Activated naive CD4-positive, alpha-beta T cell treated with anti-CD3 and anti-CD28 coated beads, Interleukin-2, amount 50 U/mL, for 16 hours (primary cell): ENCODE data around the gene CMBL.
"Not testable (repeated sequence)": the region's sequence is repeated elsewhere in the genome, so short reads cannot be mapped to it uniquely, and the experiment has no call there.

Source experiments
- DNase-seq: peaks from one replicate; pipeline ENCODE4 v3.0.0-alpha.2; 2020

Gene CMBL

GRCh38 chr5:10310066-10310779 lies 2.5 kb upstream of the CMBL start:
- DNase-seq = no peak

DNA sequence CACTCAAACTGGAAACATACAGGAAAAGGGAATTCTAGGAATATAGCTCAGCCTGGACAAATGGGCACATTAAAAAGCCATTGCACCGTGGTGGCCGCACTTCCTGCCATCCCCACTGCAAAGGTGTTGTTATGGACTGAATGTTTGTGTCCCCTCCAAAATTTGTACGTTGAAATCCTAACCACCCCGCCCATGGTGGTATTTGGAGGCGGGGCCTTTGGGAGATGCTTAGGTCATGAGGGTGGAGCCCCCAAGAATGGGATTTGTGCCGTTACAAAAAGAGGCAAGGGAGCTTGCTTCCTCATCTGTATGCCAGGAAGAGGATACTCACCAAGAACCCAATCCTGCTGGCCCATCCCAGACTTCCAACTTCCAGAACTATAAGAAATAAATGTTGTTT lies 1.1 kb upstream of the CMBL start:
- no peak for DNase-seq

GRCh38 chr5:10306806-10307205 lies 896 bp downstream of the CMBL start:
- no peak for DNase-seq

- no peak for DNase-seq
Observed at GRCh38 chr5:10306114-10306513, 1.6 kb downstream of the CMBL start.

DNA sequence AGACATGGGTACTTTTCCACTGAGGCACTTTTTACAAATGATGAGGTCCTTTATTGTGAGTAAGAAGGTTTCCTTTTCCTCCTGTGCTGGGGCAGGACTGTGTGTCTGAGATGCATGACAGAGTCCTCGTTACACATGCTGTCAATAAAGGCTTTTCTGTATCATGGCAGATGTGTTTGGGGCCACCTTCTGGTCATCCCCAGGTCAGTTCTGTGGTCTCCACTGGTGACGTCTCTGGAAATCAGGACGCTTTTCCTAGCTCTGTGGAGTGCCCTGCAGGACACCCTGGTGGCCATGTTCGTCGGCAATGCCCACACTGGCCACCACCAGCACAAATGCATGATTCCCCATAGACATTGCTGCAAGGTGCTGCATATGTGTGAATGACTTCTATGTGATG lies 2.8 kb downstream of the CMBL start:
- DNase-seq = no peak

DNA sequence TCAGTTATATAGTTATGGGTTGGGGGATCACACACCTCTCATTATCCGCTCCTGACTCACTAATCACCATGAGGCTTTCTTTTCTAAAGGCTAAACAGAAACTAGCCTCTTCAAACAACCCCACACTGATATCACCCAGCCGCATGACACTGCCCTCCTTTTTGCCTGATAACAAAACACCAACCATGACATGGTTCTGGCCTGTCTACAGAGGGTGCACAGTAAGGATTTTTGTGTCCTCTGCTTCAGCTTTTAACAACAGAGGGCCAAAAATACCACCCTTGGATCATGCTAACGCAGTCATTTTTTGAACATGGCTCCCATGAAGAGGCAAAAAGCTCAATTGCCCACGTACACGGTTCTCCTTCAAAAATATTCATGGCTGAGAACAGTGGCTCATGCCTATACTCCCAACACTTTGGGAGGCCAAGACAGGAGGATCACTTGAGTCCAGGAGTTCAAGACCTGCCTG lies 4.0 kb downstream of the CMBL start:
- no peak for DNase-seq

GRCh38 chr5:10303201-10303600 lies 4.5 kb downstream of the CMBL start:
- no peak for DNase-seq

DNA sequence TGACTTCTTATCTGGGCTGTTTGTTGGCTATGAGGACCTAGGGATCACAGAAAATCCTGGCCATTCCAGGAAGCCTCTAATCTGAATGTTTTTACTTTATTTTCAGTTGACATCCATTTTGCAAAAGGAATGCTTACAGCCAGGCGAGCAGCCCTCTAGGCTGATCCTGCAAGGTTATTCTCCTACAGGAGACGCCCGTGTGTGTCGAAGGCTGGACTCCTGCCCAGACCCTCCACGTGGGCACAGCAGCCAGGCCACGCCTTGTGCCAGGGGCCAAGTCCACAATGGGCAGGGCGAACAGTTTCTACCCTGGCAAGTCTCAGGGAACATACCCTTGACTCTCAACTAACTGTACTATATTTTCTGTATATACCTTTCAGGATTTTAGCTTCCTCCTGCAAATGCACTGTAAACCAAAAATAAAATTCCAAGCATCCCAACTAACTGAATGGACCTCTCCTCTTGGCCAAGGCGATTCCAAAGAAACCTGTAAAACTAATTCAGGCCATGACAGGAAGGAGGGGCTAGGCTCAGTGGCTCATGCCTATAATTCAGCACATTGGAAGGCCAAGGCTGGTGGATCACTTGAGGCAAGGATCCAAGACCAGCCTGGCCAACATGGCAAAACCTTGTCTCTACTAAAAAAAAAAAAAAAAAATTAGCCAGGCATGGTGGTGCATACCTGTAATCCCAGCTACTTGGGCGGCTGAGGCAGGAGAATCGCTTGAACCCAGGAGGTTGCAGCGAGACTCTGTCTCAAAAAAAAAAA lies 5.7 kb downstream of the CMBL start:
- DNase-seq = no peak

- DNase-seq = no peak
Observed at GRCh38 chr5:10301266-10301665, 6.4 kb downstream of the CMBL start.

GRCh38 chr5:10300246-10300645 lies 7.5 kb downstream of the CMBL start:
- no peak for DNase-seq

- DNase-seq = no peak
Observed at GRCh38 chr5:10297646-10298204, 10.0 kb downstream of the CMBL start.

DNA sequence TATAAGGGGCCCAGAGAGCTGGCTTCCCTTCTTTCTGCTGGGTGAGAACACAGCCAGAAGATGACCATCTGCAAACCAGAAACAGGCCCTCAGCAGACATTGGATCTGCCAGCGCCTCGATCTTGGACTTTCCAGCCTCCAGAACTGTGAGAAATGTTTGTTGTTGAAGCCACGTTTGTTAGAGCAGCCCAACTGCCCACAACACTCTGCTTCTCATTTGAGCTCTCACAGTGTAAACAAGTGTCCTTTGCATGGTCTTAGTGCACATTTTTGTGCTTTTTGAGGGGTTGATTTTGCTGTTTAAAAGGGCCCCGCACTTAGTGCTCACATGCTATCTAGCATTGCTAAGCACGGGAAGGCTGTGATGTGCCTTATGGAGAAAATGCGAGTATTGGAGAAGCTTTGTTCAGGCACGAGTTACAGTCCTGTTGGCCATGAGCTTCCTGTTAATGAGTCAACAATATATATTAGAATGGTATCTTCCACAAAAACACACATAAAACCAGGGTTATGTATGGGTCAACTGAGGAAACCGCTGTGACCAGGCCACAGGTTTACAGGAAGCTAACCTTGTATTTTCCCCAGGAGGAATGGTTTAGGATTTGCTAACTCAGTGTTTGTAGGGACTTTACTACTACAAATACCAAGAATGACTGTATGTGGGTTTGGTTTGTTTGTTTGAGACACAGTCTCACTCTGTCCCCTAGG lies 11.9 kb downstream of the CMBL start:
- no peak for DNase-seq

GRCh38 chr5:10293907-10294662 lies 13.6 kb downstream of the CMBL start:
- no peak for DNase-seq

- DNase-seq = no peak
Observed at GRCh38 chr5:10291692-10292339, 15.9 kb downstream of the CMBL start.

GRCh38 chr5:10290438-10290837 lies 17.3 kb downstream of the CMBL start:
- DNase-seq = no peak

GRCh38 chr5:10289991-10290390 lies 17.7 kb downstream of the CMBL start:
- DNase-seq = no peak

DNA sequence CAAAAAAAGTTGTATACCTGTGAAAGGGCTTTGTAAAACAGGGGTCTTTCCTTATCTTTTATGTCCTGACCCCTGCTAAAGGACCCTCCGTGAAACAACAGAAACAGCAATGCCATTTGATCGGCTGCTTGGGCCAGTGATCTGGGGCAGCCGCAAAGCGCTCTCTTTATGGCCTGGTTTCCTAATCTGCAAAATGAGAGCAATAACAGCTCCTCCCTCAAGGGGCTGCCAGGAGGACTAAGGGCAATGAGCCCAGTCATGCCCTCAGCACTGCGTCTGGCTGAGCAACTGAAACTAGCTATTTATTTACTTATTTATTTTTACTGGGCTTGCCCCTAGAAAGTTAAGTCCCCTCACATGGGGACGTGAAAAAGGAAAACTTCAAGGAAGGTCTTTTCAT lies 18.3 kb downstream of the CMBL start:
- no peak for DNase-seq

DNA sequence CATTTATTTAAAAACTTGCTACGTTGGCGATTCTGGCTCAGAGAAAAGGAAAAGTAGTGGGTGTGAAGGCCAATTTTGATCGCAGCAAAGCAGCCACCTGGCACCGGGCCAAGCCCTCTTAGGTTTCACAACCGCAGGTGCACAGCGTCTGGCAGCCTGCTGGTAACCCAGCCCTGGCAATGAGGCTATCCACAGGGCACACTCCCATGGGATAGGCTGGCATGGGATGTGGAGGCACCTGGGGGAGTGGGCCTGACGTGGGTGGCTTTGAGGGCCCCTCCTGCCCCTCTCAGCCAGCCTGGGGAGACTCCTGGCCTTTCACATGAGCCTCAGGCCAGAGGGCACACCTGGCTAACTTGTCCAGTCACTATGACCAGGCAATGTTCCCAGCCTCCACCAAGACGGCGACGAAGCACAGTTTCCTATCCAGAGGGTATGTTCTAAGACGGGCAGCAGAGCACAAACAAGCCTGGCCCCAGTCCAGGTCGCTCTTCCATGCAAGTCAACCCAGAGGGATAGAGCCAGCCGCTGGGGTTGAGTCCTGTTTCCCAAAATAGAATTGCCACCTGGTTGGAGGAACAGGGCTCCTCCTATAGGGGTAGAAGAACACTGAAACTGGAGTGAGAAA lies 19.0 kb downstream of the CMBL start:
- peak; percentile 15 for DNase-seq

GRCh38 chr5:10286862-10287227 lies 20.9 kb downstream of the CMBL start:
- no peak for DNase-seq

GRCh38 chr5:10286162-10286861 lies 21.4 kb downstream of the CMBL start:
- DNase-seq = no peak

GRCh38 chr5:10285362-10285761 lies 22.3 kb downstream of the CMBL start:
- not testable (repeated sequence) for DNase-seq
